ENCODE measurements around the gene NPAS2. TPM values are rescaled to one million over a fixed set of nuclear protein-coding genes. Genes with fewer than 3 reads are reported as not detected.

The NPAS2 gene
- total RNA-seq, 1 experiment from 2014 or later: 93.5 TPM

- DNase-seq (ENCODE audit: low read depth): peak; percentile 81
Measured at GRCh38 chr2:100882645-100883613, 63.0 kb downstream of the NPAS2 start.

GRCh38 chr2:100884145-100884621 is 64.2 kb downstream of the NPAS2 start:
- DNase-seq (ENCODE audit: low read depth): no peak

GRCh38 chr2:100886085-100886484 is 66.1 kb downstream of the NPAS2 start:
- DNase-seq (ENCODE audit: low read depth): no peak

- no peak for DNase-seq (ENCODE audit: low read depth)
Measured at GRCh38 chr2:100887039-100887578, 67.2 kb downstream of the NPAS2 start.

- DNase-seq (ENCODE audit: low read depth): peak; percentile 51
Measured at GRCh38 chr2:100887713-100888495, 68.0 kb downstream of the NPAS2 start.

- DNase-seq (ENCODE audit: low read depth): no peak
Measured at GRCh38 chr2:100888601-100889000, 68.7 kb downstream of the NPAS2 start.

- no peak for DNase-seq (ENCODE audit: low read depth)
Measured at GRCh38 chr2:100889286-100889685, 69.3 kb downstream of the NPAS2 start.

- DNase-seq (ENCODE audit: low read depth): peak; percentile 88
Measured at GRCh38 chr2:100891906-100892642, 72.1 kb downstream of the NPAS2 start.

GRCh38 chr2:100893392-100894104 is 73.6 kb downstream of the NPAS2 start:
- DNase-seq (ENCODE audit: low read depth): peak; percentile 98

GRCh38 chr2:100894105-100894795 is 74.3 kb downstream of the NPAS2 start:
- DNase-seq (ENCODE audit: low read depth): peak; percentile 43

GRCh38 chr2:100894796-100895156 is 74.8 kb downstream of the NPAS2 start:
- DNase-seq (ENCODE audit: low read depth): no peak

- DNase-seq (ENCODE audit: low read depth): peak; percentile 78
Measured at GRCh38 chr2:100895402-100895801, 75.5 kb downstream of the NPAS2 start.

- peak; percentile 69 for DNase-seq (ENCODE audit: low read depth)
Measured at GRCh38 chr2:100895934-100896685, 76.2 kb downstream of the NPAS2 start.

- DNase-seq (ENCODE audit: low read depth): no peak
Measured at GRCh38 chr2:100898035-100898665, 78.2 kb downstream of the NPAS2 start.

GRCh38 chr2:100900156-100900795 is 80.3 kb downstream of the NPAS2 start:
- DNase-seq (ENCODE audit: low read depth): peak; percentile 42

GRCh38 chr2:100902817-100903405 is 83.0 kb downstream of the NPAS2 start:
- DNase-seq (ENCODE audit: low read depth): peak; percentile 100

- peak; percentile 99 for DNase-seq (ENCODE audit: low read depth)
Measured at GRCh38 chr2:100903534-100904258, 83.8 kb downstream of the NPAS2 start.
